NCI-H82 treated with DMSO at 0.1 percent for 48 hours (cell line): Measurements from ENCODE around the gene LRRFIP2.
"Not testable (repeated sequence)": the region's sequence is repeated elsewhere in the genome, so short reads cannot be mapped to it uniquely, and the experiment has no call there.

Experiments used
- DNase-seq: peaks from one replicate; lab custom pipeline; 2025; ENCODE audit not compliant: unreplicated experiment; lab: John Stamatoyannopoulos, UW

Gene LRRFIP2

DNA sequence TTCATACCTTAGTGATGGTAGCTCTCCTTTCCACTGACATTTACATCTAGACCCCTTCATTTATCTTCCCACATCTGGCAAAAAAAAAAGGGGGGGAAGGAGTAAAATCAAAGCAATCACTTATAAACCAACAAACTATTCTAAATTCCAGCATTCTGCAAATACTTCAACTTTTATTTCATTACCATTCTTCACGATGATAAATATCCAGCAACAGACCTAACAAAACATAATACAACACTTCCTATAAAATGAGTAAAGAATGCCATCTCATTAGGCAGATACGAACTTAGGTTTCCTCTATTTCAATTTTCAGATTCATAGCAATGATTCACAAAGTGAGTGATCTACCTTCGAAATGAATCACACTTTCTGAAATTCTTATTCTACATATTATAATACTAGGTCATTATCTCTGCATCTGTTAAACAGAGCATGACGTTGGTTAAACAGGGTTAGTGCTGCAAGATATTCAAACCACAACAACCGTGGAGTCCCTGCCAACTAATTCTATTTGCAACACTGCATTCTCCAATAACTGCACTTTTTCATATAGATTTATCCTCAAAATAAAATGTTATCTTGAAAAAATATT, at the start of gene LRRFIP2:
Gene LRRFIP2 (minus strand): TSS at position 51 of the 595 bp plus-strand sequence. CDS start 25,599 bp downstream, outside the sequence.
- no peak for DNase-seq

DNA sequence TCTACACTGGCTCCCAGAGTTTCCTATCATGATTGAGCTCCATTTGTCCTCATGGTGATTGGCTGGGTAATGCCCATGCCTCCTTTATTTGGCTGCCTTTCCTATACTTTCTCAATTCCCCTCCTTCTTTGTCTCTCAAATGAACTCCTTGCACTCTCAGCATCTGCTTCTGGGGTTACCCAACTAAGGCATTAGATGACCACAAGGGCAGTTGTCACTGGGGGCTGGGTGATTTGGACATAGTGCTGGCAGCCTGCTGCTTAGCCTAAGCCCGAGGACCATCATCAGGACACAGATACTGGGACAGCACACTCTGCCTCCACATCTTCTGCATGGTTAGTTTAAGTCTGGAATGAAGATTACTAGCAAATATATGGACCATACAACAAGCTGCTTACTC, 49.2 kb upstream of the LRRFIP2 start:
- DNase-seq = no peak

GRCh38 chr3:37223141-37223558, 48.8 kb upstream of the LRRFIP2 start:
- no peak for DNase-seq

DNA sequence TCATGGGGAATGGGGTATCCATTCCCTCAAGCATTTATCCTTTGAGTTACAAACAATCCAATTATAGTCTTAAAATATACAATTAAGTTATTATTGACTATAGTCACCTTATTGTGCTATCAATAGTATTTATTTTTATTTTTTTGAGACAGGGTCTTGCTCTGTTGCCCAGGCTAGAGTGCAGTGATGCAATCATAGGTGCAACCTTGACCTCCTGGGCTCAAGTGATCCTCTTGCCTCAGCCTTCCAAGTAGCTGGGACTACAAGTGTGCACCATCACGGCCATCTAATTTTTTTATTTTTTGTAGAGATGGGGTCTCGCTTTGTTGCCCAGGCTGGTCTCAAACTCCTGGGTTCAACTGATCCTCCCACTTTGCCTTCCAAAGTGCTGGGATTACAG, 48.2 kb upstream of the LRRFIP2 start:
- not testable (repeated sequence) for DNase-seq

DNA sequence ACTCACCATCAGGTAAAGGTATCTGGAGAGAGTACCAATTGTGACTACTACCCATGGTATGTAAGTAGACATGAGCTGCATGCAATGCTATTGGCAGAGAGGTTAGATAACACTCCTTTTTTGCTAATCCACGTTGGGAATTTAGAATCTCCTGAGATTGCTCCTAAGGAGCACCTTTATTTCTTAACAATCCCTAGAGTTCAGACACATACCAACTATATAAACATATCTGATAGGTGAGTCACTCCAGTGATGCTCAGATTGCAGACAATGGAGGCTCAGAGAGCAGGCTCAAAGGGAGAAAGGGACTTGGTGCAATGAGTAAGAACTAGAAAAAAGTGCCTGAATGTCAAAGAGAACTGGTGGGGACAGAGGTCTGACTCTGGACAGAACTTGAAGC, 47.0 kb upstream of the LRRFIP2 start:
- no peak for DNase-seq

- DNase-seq = no peak
These were observed 44.9 kb upstream of the LRRFIP2 start for GRCh38 chr3:37219266-37219665.

DNA sequence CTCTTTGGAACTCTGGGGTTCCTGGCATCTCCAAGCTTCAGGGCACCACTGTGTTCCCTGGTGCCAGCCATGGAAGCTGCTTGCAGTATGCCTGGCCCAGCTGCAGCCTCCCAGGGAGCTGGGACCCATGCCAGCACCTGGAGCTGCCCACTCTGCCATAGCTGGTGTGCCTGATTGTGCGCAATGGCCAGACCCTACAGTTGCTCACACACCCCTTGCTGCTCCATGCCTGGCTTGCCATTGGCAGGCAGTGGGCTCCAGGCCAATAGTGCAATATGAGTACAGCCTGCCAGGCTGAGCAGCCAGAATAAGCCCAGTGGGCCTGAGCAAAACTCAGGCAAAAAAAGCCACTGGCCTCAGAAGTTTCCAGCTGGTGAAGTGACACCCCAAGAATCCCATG, 43.8 kb upstream of the LRRFIP2 start:
- no peak for DNase-seq

DNA sequence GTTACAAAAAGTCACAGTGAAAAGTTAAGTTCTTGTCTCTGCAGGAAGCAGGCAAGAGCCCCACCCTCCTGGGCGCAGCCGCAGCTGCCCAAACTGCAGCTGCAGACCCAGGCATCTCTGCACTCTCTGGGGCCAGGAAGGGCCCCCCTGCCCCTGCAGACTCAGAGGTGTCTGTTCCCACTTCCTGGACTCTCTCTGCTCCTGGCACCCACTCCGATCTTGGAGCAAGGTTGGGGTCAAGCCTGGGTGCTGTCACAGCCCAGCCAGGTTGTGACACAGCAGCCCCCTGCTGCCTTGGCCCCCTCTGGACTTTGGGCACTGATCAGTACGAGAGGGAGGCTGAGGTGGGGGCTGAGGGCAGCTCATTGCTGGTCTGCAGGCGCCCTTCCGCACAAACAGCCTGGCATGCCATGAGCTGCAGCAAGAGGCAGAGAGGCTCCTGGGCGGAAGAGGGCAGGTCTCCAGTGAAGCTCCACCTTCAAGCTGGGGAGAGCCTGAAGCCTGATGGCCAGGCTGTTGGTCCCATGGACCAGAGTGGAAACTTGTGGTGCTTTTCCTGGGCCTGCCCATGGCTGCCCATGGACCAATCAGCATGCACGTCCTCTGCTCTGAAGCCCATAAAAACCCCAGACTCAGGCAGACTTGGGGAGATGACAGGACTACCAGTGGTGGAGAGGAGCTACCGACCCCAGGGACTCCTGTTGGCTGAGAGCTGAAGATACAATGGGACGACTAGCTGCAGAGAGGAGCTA, 42.9 kb upstream of the LRRFIP2 start:
- no peak for DNase-seq

- DNase-seq = no peak
These were observed 42.3 kb upstream of the LRRFIP2 start for GRCh38 chr3:37216597-37217097.

DNA sequence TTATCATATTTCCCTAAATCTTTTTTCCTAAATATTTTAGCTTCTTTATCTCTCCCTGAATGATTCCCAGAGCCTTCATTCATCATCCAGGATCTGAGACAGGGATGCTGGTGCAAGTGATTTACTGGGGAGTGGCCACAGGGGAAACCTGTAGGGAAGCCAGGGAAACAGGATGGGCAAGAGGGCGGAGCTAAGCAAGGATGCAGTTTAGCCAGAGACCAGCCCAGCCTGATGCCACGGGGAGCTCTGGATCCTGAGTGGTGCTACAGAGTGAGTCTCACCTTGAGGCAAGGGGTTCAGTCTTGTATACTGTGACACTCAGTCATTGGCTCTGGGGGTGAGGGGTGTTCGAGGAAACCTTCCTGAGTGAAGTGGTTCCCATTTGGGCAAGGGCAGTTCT, 39.7 kb upstream of the LRRFIP2 start:
- DNase-seq = no peak

DNA sequence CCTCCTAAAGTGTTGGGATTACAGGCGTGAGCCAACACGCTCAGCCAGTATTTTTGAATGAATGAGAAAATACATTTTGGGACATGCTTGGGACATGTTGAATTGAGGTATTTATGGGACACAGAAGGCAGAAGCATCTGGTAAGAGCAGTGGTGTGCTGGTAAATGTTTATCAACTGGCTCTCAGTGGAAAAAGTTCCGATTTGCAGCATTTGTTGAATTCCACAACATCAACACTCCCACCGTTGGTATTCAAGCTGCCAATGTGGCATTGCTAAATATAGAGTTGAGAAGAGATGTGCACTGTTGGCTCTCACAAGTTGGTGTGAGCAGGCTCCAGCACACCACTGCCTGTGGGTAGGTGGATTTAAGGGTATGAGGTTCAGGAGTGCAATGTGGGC, 35.8 kb upstream of the LRRFIP2 start:
- DNase-seq = no peak

GRCh38 chr3:37208576-37208975, 34.2 kb upstream of the LRRFIP2 start:
- not testable (repeated sequence) for DNase-seq

GRCh38 chr3:37208008-37208407, 33.6 kb upstream of the LRRFIP2 start:
- DNase-seq = not testable (repeated sequence)

- DNase-seq = not testable (repeated sequence)
These were observed 31.7 kb upstream of the LRRFIP2 start for GRCh38 chr3:37206041-37206440.

GRCh38 chr3:37204314-37204713, 29.9 kb upstream of the LRRFIP2 start:
- no peak for DNase-seq

- DNase-seq = no peak
These were observed 27.7 kb upstream of the LRRFIP2 start for GRCh38 chr3:37202035-37202434.

GRCh38 chr3:37200141-37200540, 25.8 kb upstream of the LRRFIP2 start:
- DNase-seq = no peak

DNA sequence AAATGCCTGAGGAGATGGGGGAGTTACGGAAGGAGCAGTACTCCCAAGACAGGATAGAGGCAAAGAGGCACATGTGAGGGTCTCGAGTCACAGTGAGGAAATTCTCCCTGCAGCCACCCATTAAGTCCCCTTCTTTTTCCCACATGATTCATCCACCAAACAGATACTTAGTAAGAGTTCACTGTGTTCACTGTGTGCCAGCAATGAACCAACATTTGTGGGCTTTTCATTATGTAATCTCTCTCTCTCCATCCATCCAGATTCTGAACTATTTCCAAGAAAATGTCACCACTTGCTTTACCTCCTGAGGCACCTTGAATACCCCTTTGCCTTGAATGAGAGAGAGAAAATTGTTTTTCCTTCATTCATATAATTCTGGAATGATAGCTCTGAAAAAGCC, 24.6 kb upstream of the LRRFIP2 start:
- no peak for DNase-seq

DNA sequence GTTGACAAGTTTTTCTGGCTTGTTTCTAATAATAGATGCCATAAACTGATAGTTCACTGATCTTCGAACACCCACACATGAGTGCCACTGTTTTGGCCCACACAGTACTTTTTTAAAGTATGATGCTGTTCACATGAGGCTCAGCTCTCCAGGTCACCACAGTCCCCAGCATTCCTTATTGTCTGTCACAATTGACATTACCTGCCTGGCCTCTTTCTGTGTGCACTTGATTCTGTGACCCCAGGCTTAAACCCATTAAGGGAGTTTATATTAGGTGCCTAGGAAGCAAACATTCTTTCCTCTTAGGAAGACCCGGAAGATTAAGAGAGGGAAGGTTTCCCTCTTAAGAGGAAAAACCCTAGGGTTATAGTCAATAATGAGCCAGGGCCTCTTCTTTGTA, 24.2 kb upstream of the LRRFIP2 start:
- DNase-seq = no peak

DNA sequence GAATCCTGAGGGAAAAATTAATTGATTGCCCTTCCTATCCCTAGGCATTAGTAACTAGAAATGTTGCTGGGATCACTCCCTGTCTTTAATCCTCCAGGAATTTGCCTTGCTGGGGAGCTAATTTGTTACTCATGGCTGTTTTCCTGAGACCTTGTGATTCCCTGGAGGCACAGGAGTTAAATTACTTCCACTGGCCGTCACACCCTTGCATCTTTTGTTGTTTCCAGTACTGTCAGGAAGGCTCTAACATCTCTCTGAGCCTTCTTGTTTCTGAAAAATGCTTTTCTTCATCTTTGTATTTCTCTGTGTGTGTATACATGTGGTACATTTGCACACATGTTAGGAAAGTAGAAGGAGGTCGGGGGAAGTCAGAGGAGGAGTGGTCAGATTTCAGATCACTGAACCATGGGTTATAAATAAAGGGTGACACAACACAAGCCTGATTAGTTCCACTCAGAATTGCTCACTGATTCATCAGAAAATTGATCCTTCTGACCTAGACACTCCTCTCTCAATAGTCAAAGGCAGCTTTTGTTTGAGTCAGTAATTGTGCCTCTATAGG, 23.5 kb upstream of the LRRFIP2 start:
- DNase-seq = no peak

DNA sequence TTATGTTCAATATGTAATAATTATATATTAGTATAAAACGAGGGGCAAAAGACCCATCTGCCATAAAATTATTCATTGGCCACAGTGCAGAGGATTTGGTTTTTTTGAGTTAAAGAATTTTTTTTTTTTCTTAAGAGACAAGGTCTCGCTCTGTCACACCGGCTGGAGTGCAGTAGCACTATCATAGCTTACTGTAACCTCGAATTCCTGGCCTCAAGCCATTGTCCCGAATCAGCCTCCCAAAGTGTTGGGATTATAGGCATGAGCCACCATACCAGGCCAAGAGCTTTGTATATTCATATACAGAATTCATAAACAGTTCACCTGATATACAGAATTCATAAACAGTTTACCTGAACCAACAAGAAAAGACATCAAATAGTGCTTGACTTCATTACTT, 20.2 kb upstream of the LRRFIP2 start:
- DNase-seq = no peak

DNA sequence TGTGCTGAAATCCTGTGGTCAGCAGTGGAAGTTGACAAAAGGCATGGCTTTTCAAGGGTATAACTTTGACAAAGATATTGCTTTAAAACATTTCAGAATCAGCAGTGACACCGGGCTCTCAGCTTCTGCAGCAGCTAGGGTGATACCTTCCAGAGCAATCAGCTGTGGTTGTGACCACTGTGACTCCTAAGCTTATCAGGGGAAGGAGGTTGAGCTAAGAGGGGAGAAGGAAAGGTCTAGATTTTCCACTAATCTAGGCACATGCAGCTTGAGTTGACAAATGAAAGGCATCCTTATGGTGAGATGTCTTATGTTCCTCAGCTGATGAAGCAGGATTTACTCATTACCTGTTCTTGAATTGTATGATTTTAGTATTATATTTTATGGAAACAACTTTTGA, 16.3 kb upstream of the LRRFIP2 start:
- no peak for DNase-seq
